SK-N-SH (cell line): ENCODE results near the gene SCGB1C1.

Experiments used
- EZH2phosphoT487 ChIP-seq: fragments of 200-600 bp; sonication (generic); IDR thresholded peaks from 2 replicates; pipeline ENCODE4 v1.6.1; 2017; ENCODE audit warnings: low read depth, mixed run types, mild to moderate bottlenecking, antibody characterized with exemption, moderate library complexity, borderline replicate concordance
- FOXM1 ChIP-seq: IDR thresholded peaks from 2 replicates; pipeline ENCODE4 v1.4.0; 2012; ENCODE audit warnings: low read depth, mild to moderate bottlenecking
- GATA2 ChIP-seq: sonication (generic); formaldehyde crosslinking; IDR thresholded peaks from 2 replicates; pipeline ENCODE4 v1.5.0; 2020; ENCODE audit warnings: mild to moderate bottlenecking, missing genetic modification reagents
- NRF1 ChIP-seq: IDR thresholded peaks from 2 replicates; pipeline ENCODE4 v1.6.1; 2012; ENCODE audit warnings: low read depth, mild to moderate bottlenecking, low read length
- POLR2AphosphoS5 ChIP-seq: IDR thresholded peaks from 2 replicates; pipeline ENCODE4 v1.6.1; 2012; ENCODE audit warnings: low read depth, low read length
- RAD21 ChIP-seq: IDR thresholded peaks from 2 replicates; pipeline ENCODE4 v1.6.1; 2012; ENCODE audit warnings: mild to moderate bottlenecking, low read length
- SIN3A ChIP-seq: IDR thresholded peaks from 2 replicates; pipeline ENCODE4 v1.6.1; 2012; ENCODE audit warnings: low read depth, mild to moderate bottlenecking, low read length, moderate library complexity, borderline replicate concordance
- TAF1 ChIP-seq: IDR thresholded peaks from 2 replicates; pipeline ENCODE4 v1.6.1; 2012; ENCODE audit warnings: low read depth, mild to moderate bottlenecking, low read length, moderate library complexity, borderline replicate concordance
- TF ChIP-seq, protein P1 (sequence below): fragments of 200-600 bp; sonication (generic); IDR thresholded peaks from 2 replicates; pipeline ENCODE4 v1.6.1; 2017; ENCODE audit warnings: antibody characterized with exemption, mild to moderate bottlenecking, moderate library complexity
- TF ChIP-seq, protein P2 (sequence below): IDR thresholded peaks from 2 replicates; pipeline ENCODE4 v1.4.0; 2012; ENCODE audit warnings: low read depth, borderline replicate concordance
- TF ChIP-seq, protein P3 (sequence below): IDR thresholded peaks from 2 replicates; pipeline ENCODE4 v1.6.1; 2012; ENCODE audit warnings: mild to moderate bottlenecking, low read depth, low read length, moderate library complexity

GRCh38 chr11:223884-224283 lies 31.0 kb downstream of the SCGB1C1 start:
- TF ChIP-seq, protein P1, sequence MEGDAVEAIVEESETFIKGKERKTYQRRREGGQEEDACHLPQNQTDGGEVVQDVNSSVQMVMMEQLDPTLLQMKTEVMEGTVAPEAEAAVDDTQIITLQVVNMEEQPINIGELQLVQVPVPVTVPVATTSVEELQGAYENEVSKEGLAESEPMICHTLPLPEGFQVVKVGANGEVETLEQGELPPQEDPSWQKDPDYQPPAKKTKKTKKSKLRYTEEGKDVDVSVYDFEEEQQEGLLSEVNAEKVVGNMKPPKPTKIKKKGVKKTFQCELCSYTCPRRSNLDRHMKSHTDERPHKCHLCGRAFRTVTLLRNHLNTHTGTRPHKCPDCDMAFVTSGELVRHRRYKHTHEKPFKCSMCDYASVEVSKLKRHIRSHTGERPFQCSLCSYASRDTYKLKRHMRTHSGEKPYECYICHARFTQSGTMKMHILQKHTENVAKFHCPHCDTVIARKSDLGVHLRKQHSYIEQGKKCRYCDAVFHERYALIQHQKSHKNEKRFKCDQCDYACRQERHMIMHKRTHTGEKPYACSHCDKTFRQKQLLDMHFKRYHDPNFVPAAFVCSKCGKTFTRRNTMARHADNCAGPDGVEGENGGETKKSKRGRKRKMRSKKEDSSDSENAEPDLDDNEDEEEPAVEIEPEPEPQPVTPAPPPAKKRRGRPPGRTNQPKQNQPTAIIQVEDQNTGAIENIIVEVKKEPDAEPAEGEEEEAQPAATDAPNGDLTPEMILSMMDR, result no peak
- TF ChIP-seq, protein P2, sequence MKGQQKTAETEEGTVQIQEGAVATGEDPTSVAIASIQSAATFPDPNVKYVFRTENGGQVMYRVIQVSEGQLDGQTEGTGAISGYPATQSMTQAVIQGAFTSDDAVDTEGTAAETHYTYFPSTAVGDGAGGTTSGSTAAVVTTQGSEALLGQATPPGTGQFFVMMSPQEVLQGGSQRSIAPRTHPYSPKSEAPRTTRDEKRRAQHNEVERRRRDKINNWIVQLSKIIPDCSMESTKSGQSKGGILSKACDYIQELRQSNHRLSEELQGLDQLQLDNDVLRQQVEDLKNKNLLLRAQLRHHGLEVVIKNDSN, result no peak
- TF ChIP-seq NRF1 (no peak), FOXM1 (no peak), POLR2AphosphoS5 (no peak), RAD21 (no peak), EZH2phosphoT487 (no peak), GATA2 (CRISPR knock-in tag) (no peak), SIN3A (no peak), TAF1 (no peak)
- TF ChIP-seq, protein P3, sequence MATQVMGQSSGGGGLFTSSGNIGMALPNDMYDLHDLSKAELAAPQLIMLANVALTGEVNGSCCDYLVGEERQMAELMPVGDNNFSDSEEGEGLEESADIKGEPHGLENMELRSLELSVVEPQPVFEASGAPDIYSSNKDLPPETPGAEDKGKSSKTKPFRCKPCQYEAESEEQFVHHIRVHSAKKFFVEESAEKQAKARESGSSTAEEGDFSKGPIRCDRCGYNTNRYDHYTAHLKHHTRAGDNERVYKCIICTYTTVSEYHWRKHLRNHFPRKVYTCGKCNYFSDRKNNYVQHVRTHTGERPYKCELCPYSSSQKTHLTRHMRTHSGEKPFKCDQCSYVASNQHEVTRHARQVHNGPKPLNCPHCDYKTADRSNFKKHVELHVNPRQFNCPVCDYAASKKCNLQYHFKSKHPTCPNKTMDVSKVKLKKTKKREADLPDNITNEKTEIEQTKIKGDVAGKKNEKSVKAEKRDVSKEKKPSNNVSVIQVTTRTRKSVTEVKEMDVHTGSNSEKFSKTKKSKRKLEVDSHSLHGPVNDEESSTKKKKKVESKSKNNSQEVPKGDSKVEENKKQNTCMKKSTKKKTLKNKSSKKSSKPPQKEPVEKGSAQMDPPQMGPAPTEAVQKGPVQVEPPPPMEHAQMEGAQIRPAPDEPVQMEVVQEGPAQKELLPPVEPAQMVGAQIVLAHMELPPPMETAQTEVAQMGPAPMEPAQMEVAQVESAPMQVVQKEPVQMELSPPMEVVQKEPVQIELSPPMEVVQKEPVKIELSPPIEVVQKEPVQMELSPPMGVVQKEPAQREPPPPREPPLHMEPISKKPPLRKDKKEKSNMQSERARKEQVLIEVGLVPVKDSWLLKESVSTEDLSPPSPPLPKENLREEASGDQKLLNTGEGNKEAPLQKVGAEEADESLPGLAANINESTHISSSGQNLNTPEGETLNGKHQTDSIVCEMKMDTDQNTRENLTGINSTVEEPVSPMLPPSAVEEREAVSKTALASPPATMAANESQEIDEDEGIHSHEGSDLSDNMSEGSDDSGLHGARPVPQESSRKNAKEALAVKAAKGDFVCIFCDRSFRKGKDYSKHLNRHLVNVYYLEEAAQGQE, result no peak
